ENCODE results near the gene KRTAP10-11.
A peak's percentile ranks its signal among the peaks of the same experiment; 100 is the strongest.

Gene KRTAP10-11

DNA sequence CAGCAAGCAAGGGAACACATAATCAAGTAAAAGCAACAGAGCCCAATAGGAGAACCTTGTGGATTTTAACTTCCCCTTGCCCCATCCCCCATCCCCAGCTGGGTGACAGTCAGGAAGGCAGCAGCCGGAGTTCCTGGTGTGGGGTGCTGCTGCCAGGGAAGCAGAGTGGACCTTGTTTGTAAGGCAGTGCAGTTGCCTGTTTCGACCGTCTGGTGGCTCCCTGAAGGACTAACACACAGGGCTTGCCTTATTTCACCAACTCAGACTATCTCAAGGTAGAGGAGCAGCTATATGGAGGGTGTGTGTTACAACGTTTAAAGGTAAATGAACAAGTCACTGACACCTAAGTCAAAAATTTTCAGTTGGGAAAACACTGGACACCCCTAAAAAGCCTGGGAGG lies 27.7 kb upstream of the KRTAP10-11 start:
- H3K27ac ChIP-seq = peak overlapping the region; percentile 88
- H3K9me3 ChIP-seq = no peaks in the 10 kb centered on the region
- H3K36me3 ChIP-seq = no peaks in the 10 kb centered on the region
- H3K4me1 ChIP-seq (ENCODE audit: control insufficient read depth in 1 of 2, insufficient read depth in 1 of 2, low read depth in 1 of 2, low read length in 1 of 2) = peaks cover 30 to 44% of the 10 kb centered on the region in 2 experiments
- TF ChIP-seq, protein P1, sequence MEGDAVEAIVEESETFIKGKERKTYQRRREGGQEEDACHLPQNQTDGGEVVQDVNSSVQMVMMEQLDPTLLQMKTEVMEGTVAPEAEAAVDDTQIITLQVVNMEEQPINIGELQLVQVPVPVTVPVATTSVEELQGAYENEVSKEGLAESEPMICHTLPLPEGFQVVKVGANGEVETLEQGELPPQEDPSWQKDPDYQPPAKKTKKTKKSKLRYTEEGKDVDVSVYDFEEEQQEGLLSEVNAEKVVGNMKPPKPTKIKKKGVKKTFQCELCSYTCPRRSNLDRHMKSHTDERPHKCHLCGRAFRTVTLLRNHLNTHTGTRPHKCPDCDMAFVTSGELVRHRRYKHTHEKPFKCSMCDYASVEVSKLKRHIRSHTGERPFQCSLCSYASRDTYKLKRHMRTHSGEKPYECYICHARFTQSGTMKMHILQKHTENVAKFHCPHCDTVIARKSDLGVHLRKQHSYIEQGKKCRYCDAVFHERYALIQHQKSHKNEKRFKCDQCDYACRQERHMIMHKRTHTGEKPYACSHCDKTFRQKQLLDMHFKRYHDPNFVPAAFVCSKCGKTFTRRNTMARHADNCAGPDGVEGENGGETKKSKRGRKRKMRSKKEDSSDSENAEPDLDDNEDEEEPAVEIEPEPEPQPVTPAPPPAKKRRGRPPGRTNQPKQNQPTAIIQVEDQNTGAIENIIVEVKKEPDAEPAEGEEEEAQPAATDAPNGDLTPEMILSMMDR (IDR thresholded peaks at IDR 0.05) = peak; percentile 46
- H3K4me3 ChIP-seq (ENCODE audit: low read depth in 1 of 2, low read length in 1 of 2) = peak overlapping the region; percentile 5 to 32
- no peaks in the 10 kb centered on the region for H3K27me3 ChIP-seq

DNA sequence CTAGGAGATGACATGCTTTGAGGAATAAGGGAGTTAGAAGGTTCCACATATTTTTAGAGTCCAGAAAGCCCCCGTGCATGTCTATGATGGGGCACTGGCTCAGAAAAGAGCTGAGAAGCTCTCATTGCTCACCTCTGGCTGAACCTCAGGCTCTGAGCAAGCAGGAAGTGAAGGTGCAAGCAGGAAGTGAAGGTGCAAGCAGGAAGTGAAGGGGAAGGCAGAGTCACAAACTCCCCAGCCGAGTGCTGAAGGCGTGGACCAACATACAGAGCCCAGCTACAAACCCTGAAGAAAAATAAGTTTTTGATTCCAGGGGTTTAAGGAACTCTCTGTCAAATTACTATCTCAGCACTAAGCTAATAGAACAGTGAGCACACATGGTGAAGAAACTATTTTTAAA lies 27.3 kb upstream of the KRTAP10-11 start:
- TF ChIP-seq, protein P1 (IDR thresholded peaks at IDR 0.05) = no peak
- no peaks in the 10 kb centered on the region for H3K36me3 ChIP-seq
- H3K9me3 ChIP-seq = no peaks in the 10 kb centered on the region
- peak overlapping the region; percentile 88 for H3K27ac ChIP-seq
- H3K4me1 ChIP-seq (ENCODE audit: control insufficient read depth in 1 of 2, insufficient read depth in 1 of 2, low read depth in 1 of 2, low read length in 1 of 2) = peaks cover 30 to 44% of the 10 kb centered on the region in 2 experiments
- H3K4me3 ChIP-seq (ENCODE audit: low read depth in 1 of 2, low read length in 1 of 2) = peak overlapping the region; percentile 5 to 32
- H3K27me3 ChIP-seq = no peaks in the 10 kb centered on the region

DNA sequence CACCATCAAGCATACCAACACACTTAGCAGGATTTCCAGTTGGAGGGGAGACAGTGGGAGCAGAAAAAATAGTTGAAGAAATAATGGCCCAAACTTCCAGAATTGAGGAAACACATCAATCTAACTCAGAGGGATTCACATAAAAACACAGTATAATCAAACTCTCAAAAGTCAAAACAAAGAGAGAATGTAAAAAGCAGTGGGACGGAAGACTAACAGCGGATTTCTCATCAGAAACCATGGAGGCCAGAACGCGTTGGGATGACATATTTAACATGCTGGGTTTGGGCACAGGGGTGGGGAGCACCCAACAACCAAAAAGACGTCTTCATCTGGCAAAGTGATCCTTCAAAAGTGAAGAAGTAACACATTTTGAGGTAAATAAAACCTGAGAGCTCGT lies 26.3 kb upstream of the KRTAP10-11 start:
- no peaks in the 10 kb centered on the region for H3K36me3 ChIP-seq
- H3K9me3 ChIP-seq = no peaks in the 10 kb centered on the region
- H3K4me1 ChIP-seq (ENCODE audit: control insufficient read depth in 1 of 2, insufficient read depth in 1 of 2, low read depth in 1 of 2, low read length in 1 of 2) = peaks cover 30 to 44% of the 10 kb centered on the region in 2 experiments
- H3K4me3 ChIP-seq (ENCODE audit: low read depth in 1 of 2, low read length in 1 of 2) = no peak overlapping the region
- no peaks in the 10 kb centered on the region for H3K27me3 ChIP-seq
- TF ChIP-seq, protein P1 (IDR thresholded peaks at IDR 0.05) = no peak
- peak overlapping the region; percentile 88 for H3K27ac ChIP-seq

DNA sequence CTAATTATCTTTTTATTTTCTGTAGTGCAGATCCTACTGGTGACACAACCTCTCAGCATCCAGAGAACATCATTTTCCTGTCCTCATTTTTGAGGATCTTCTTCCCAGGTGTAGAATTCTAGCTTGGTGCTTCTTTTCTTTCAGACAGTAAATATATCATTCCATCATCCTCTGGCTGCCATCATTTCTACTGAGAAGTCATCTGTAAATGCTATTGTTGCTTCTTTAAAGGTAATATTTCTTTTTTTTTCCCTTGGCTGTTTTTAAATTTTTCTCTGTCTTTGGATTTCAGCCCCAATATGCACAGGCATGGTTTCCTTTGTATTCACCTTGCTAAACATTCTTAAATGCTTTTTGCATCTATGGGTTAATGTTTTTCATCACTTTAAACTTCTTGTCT lies 22.6 kb upstream of the KRTAP10-11 start:
- Histone ChIP-seq H3K27me3 (peaks cover 5% of the 10 kb centered on the region), H3K27ac (no peak overlapping the region), H3K4me3 (ENCODE audit: low read depth in 1 of 2, low read length in 1 of 2) (no peak overlapping the region), H3K4me1 (ENCODE audit: control insufficient read depth in 1 of 2, insufficient read depth in 1 of 2, low read depth in 1 of 2, low read length in 1 of 2) (peaks cover 15 to 23% of the 10 kb centered on the region in 2 experiments), H3K9me3 (no peaks in the 10 kb centered on the region), H3K36me3 (no peaks in the 10 kb centered on the region)
- TF ChIP-seq, protein P1 (IDR thresholded peaks at IDR 0.05) = no peak

DNA sequence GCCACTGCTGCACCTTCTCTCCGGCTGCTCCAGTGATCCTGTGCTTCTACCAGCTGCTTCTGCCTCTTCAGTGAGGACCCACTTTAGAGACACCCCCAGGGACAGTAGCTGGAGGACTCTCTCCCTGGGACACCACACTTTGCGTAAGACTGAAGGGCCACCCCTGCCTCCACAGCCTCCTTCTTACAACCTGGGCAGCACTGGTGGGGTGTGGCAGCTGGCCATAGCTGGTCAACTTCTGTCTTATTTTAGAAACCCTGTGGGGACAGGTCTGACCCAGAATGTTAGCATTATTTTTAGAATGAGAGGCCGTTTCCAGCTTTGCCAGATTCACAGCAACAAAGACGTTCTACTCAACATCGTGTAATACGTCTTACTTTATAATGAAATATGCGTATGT lies 20.5 kb upstream of the KRTAP10-11 start:
- Histone ChIP-seq H3K4me1 (ENCODE audit: control insufficient read depth in 1 of 2, insufficient read depth in 1 of 2, low read depth in 1 of 2, low read length in 1 of 2) (peaks cover 5 to 17% of the 10 kb centered on the region in 2 experiments), H3K4me3 (ENCODE audit: low read depth in 1 of 2, low read length in 1 of 2) (no peak overlapping the region)

More for the DNA sequence above, 20.5 kb upstream of the KRTAP10-11 start:
- H3K27ac ChIP-seq = no peak overlapping the region
- TF ChIP-seq, protein P1 (IDR thresholded peaks at IDR 0.05) = no peak
- no peaks in the 10 kb centered on the region for H3K36me3 ChIP-seq
- H3K27me3 ChIP-seq = peaks cover 8% of the 10 kb centered on the region
- H3K9me3 ChIP-seq = no peaks in the 10 kb centered on the region
